LHCN-M2 (cell line): ENCODE results near the gene KLRF1. TPM values are rescaled to one million over a fixed set of nuclear protein-coding genes. Genes with fewer than 3 reads are reported as not detected.

Experiments
- DNase-seq: peaks from one replicate; pipeline ENCODE4 v3.0.0-alpha.2; 2012; ENCODE audit warnings: low read depth
- polyA plus RNA-seq: library from polyadenylated mRNA; unstranded; fragments of >200 nt; gene quantifications from one replicate; pipeline ENCODE4 v1.2.1, GENCODE V29; 2012; ENCODE audit warnings: missing spikeins
- total RNA-seq: library from RNA; depleted of rRNA; stranded (reverse); fragments of >200 nt; gene quantifications from 2 replicates; pipeline ENCODE4 v1.2.3, GENCODE V29; 2014; rRNA removed

Gene KLRF1
- not detected in 2 replicates for total RNA-seq
- polyA plus RNA-seq: not detected

GRCh38 chr12:9827209-9827888 is at the start of gene KLRF1:
KLRF1 (plus strand) TSS chr12:9827481; CDS start chr12:9827545, 64 bp downstream.
- no peak for DNase-seq

- no peak for DNase-seq
Measured at GRCh38 chr12:9779209-9779608, 48.1 kb upstream of the KLRF1 start.

GRCh38 chr12:9781360-9781759 is 45.9 kb upstream of the KLRF1 start:
- no peak for DNase-seq

GRCh38 chr12:9782547-9783382 is 44.5 kb upstream of the KLRF1 start:
- no peak for DNase-seq

- DNase-seq: no peak
Measured at GRCh38 chr12:9784326-9784725, 43.0 kb upstream of the KLRF1 start.

- no peak for DNase-seq
Measured at GRCh38 chr12:9784816-9785215, 42.5 kb upstream of the KLRF1 start.

- DNase-seq: peak; percentile 25
Measured at GRCh38 chr12:9786726-9787717, 40.3 kb upstream of the KLRF1 start.

- no peak for DNase-seq
Measured at GRCh38 chr12:9792185-9792900, 34.9 kb upstream of the KLRF1 start.

- peak; percentile 63 for DNase-seq
Measured at GRCh38 chr12:9792961-9793617, 34.2 kb upstream of the KLRF1 start.

- DNase-seq: no peak
Measured at GRCh38 chr12:9793779-9794395, 33.4 kb upstream of the KLRF1 start.

GRCh38 chr12:9794484-9795093 is 32.7 kb upstream of the KLRF1 start:
- no peak for DNase-seq

GRCh38 chr12:9795945-9796344 is 31.3 kb upstream of the KLRF1 start:
- DNase-seq: no peak

GRCh38 chr12:9796346-9796745 is 30.9 kb upstream of the KLRF1 start:
- DNase-seq: no peak

GRCh38 chr12:9796971-9797370 is 30.3 kb upstream of the KLRF1 start:
- DNase-seq: no peak

GRCh38 chr12:9797722-9798619 is 29.3 kb upstream of the KLRF1 start:
- peak; percentile 52 for DNase-seq

GRCh38 chr12:9799961-9800360 is 27.3 kb upstream of the KLRF1 start:
- DNase-seq: no peak

GRCh38 chr12:9805883-9806282 is 21.4 kb upstream of the KLRF1 start:
- DNase-seq: no peak

- no peak for DNase-seq
Measured at GRCh38 chr12:9806714-9807113, 20.6 kb upstream of the KLRF1 start.
